Measurements from ENCODE around the gene HMGB3. TPM values are rescaled to one million over a fixed set of nuclear protein-coding genes. Genes with fewer than 3 reads are reported as not detected.

The HMGB3 gene
- polyA plus RNA-seq, 3 donors = 3.0 to 6.4 (median 4.9) TPM

DNA sequence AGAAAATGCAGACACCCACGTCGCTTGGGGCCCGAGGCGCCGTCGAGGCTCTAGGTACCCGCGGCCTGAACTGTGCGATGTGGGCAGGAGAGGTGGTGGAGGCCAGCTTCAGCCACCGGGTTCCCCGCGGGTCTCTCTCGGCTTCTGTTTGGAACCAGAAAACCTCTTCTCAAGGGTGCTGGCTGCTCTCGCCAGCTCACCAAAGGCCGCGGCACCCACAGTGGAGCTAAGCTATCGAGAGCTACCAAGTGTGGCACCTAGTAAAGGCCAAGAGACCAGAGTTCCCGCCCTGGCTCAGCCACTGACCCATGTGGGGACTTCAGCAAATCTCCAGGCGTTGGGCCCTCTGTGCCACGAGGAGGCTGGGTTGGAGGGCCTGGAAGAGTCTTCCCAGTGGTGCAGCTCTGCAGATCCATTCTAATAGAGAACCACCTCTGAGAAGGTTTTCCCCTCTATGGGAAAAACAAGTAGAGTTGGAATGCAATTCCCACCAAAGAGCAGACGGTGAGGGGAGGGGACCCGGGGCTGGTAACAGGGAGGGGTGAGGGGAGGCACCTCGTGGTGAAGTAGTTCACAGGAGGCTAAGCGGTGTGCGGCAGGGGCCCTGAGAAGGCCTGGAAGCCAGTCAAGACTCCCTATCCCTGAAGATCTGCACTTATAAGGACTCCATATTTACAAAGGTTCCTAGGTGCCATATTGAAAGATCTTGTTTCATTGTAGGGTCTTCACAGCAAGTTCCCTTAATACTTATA lies 5.5 kb upstream of the HMGB3 start:
- Histone ChIP-seq H3K9ac (ENCODE audit: insufficient read depth, low read length, poor library complexity, severe bottlenecking) (no peak overlapping the region), H2AFZ (ENCODE audit: insufficient read depth, low read depth, low read length, poor library complexity, severe bottlenecking) (no peak overlapping the region), H3K4me3 (replicated peaks in 1 of 3; ENCODE audit: low read depth in 2 of 3, low read length in 3 of 3) (no peak overlapping the region), H3K27me3 (ENCODE audit: control insufficient read depth in 2 of 2, insufficient read depth in 2 of 2, low read length in 2 of 2) (no peaks in the 10 kb centered on the region), H3K79me2 (ENCODE audit: insufficient read depth, low read length) (no peaks in the 10 kb centered on the region), H3K4me1 (ENCODE audit: control insufficient read depth in 1 of 2, insufficient read depth in 2 of 2, low read length in 2 of 2) (peaks cover 8 to 10% of the 10 kb centered on the region in 2 donors), H3K27ac (ENCODE audit: low read depth in 1 of 2, low read length in 2 of 2) (no peak overlapping the region), H4K20me1 (ENCODE audit: insufficient read depth, low read length) (no peaks in the 10 kb centered on the region), H3K36me3 (replicated peaks in 1 of 2; ENCODE audit: control insufficient read depth in 1 of 2, insufficient read depth in 2 of 2, low read length in 2 of 2) (no peaks in the 10 kb centered on the region), H3K9me3 (replicated peaks in 1 of 2; ENCODE audit: control insufficient read depth in 1 of 2, insufficient read depth in 1 of 2, low read length in 2 of 2) (no peaks in the 10 kb centered on the region), H3K4me2 (replicated peaks; ENCODE audit: extremely low read depth, low read length, poor library complexity, severe bottlenecking) (no peak overlapping the region)
- no peaks in the 10 kb centered on the region for H3K36me3 Mint-ChIP-seq
- peaks cover 0 to 28% (median 2%) of the 10 kb centered on the region in 7 donors for H3K9me3 Mint-ChIP-seq
- DNase-seq = no peak
- H3K27ac Mint-ChIP-seq = no peak overlapping the region
- intact Hi-C loops (cut with micrococcal nuclease) = no loop called here
- H3K27me3 Mint-ChIP-seq (ENCODE audit: low read depth in 3 of 3) = peaks cover 1 to 6% (median 6%) of the 10 kb centered on the region in 3 donors
- H3K4me1 Mint-ChIP-seq = peaks cover 14% of the 10 kb centered on the region
- H3K4me3 Mint-ChIP-seq = no peak overlapping the region
- WGBS (ENCODE audit: insufficient coverage) = 100% methylated on average over 13 of the region's 25 CpGs
- TF ChIP-seq, protein P1, sequence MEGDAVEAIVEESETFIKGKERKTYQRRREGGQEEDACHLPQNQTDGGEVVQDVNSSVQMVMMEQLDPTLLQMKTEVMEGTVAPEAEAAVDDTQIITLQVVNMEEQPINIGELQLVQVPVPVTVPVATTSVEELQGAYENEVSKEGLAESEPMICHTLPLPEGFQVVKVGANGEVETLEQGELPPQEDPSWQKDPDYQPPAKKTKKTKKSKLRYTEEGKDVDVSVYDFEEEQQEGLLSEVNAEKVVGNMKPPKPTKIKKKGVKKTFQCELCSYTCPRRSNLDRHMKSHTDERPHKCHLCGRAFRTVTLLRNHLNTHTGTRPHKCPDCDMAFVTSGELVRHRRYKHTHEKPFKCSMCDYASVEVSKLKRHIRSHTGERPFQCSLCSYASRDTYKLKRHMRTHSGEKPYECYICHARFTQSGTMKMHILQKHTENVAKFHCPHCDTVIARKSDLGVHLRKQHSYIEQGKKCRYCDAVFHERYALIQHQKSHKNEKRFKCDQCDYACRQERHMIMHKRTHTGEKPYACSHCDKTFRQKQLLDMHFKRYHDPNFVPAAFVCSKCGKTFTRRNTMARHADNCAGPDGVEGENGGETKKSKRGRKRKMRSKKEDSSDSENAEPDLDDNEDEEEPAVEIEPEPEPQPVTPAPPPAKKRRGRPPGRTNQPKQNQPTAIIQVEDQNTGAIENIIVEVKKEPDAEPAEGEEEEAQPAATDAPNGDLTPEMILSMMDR (IDR thresholded peaks at IDR 0.05) = no peak

DNA sequence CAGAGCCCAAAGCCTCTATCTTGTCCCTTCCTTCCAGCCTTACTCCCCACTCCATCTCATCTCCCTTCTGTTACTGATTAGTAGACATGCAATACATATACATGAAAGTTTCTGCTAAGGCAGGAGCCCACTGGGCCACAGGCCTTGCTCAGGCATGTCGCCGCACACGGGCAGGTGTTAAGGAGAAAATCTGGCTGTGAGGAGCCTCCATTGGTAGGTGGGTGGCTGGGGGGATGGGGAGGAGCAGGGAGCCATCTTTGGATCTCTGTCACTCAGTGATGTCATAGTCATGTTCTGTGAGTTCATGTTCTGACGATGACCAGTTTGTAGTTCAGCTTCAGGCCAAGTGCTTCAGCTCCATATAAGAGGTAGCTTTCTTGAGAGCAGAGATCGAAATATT lies 2.9 kb upstream of the HMGB3 start:
- Histone ChIP-seq H3K9ac (ENCODE audit: insufficient read depth, low read length, poor library complexity, severe bottlenecking) (no peak overlapping the region), H3K4me1 (ENCODE audit: control insufficient read depth in 1 of 2, insufficient read depth in 2 of 2, low read length in 2 of 2) (peaks cover 17 to 21% of the 10 kb centered on the region in 2 donors), H3K79me2 (ENCODE audit: insufficient read depth, low read length) (peaks cover 6% of the 10 kb centered on the region), H3K4me3 (replicated peaks in 1 of 3; ENCODE audit: low read depth in 2 of 3, low read length in 3 of 3) (no peak overlapping the region), H2AFZ (ENCODE audit: insufficient read depth, low read depth, low read length, poor library complexity, severe bottlenecking) (no peak overlapping the region), H3K27me3 (ENCODE audit: control insufficient read depth in 2 of 2, insufficient read depth in 2 of 2, low read length in 2 of 2) (peaks cover 0 to 4% of the 10 kb centered on the region in 2 donors), H3K36me3 (replicated peaks in 1 of 2; ENCODE audit: control insufficient read depth in 1 of 2, insufficient read depth in 2 of 2, low read length in 2 of 2) (no peaks in the 10 kb centered on the region), H4K20me1 (ENCODE audit: insufficient read depth, low read length) (no peaks in the 10 kb centered on the region), H3K9me3 (replicated peaks in 1 of 2; ENCODE audit: control insufficient read depth in 1 of 2, insufficient read depth in 1 of 2, low read length in 2 of 2) (no peaks in the 10 kb centered on the region), H3K4me2 (replicated peaks; ENCODE audit: extremely low read depth, low read length, poor library complexity, severe bottlenecking) (no peak overlapping the region), H3K27ac (ENCODE audit: low read depth in 1 of 2, low read length in 2 of 2) (no peak overlapping the region)
- DNase-seq = no peak
- Mint-ChIP-seq H3K36me3 (no peaks in the 10 kb centered on the region), H3K4me3 (no peak overlapping the region), H3K4me1 (peaks cover 20% of the 10 kb centered on the region), H3K9me3 (peaks cover 0 to 32% (median 2%) of the 10 kb centered on the region in 7 donors), H3K27ac (no peak overlapping the region), H3K27me3 (ENCODE audit: low read depth in 3 of 3) (peaks cover 1 to 9% (median 3%) of the 10 kb centered on the region in 3 donors)
- intact Hi-C loops (cut with micrococcal nuclease) = loop anchor here in 1 of 2 donors (10.0 kb wide), 1 partner anchor 75 kb away; no protein-coding TSS in a partner anchor
- TF ChIP-seq, protein P1 (IDR thresholded peaks at IDR 0.05) = no peak
- WGBS (ENCODE audit: insufficient coverage) = 97% methylated on average over 4 of the region's 5 CpGs

Measured in CD14-positive monocyte (primary cell).